ENCODE measurements around the gene DDX1.

- no peak for TF ChIP-seq POLR2A (IDR thresholded peaks at IDR 0.05)
- TF ChIP-seq CTCF (IDR thresholded peaks at IDR 0.05): no peak
Observed at GRCh38 chr2:15603948-15604347, 12.3 kb downstream of the DDX1 start.

All from ovary (tissue), 3 donors.